GM21737 (cell line): ENCODE results near the gene FERMT3.
"Not testable (repeated sequence)": the region's sequence is repeated elsewhere in the genome, so short reads cannot be mapped to it uniquely, and the experiment has no call there.

Experiments
- ATAC-seq: cut with Tn5 transposase; IDR thresholded peaks from one replicate; pipeline ENCODE4 v1.9.1; 2021; ENCODE audit warnings: mild to moderate bottlenecking, moderate library complexity; ENCODE audit not compliant: unreplicated experiment

The FERMT3 gene

GRCh38 chr11:64233913-64234586 is 27.5 kb downstream of the FERMT3 start, which contains the start of gene VEGFB:
Gene VEGFB (plus strand): TSS chr11:64234584. CDS start chr11:64234834, 250 bp downstream.
- ATAC-seq: no peak

DNA sequence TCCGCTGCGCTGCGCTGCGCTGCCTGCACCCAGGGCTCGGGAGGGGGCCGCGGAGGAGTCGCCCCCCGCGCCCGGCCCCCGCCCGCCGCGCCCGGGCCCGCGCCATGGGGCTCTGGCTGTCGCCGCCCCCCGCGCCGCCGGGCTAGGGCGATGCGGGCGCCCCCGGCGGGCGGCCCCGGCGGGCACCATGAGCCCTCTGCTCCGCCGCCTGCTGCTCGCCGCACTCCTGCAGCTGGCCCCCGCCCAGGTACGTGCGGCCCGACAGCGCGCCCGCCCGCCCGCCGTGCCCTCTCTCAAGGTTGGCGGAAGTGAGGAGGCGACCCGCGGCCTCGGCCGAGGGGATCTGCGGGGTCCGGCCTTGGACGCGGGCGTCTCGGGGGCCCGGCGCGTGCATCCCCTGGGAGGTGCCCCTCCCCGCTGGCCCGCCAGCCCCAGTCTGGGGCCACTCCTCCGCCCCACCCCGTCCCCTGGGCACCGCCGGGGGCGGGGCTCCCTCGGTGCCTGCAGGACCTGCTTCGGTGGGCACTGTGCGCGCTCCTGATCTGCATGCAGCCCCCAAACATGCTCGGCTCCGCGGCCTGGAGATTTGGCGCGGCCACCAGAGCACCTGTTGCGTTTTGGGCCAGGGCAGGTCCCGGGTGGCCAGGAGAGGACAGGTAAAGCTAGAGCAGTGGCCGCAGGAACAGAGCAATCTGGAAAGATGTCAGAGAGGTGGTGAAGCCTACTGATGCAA is 28.3 kb downstream of the FERMT3 start:
- no peak for ATAC-seq

DNA sequence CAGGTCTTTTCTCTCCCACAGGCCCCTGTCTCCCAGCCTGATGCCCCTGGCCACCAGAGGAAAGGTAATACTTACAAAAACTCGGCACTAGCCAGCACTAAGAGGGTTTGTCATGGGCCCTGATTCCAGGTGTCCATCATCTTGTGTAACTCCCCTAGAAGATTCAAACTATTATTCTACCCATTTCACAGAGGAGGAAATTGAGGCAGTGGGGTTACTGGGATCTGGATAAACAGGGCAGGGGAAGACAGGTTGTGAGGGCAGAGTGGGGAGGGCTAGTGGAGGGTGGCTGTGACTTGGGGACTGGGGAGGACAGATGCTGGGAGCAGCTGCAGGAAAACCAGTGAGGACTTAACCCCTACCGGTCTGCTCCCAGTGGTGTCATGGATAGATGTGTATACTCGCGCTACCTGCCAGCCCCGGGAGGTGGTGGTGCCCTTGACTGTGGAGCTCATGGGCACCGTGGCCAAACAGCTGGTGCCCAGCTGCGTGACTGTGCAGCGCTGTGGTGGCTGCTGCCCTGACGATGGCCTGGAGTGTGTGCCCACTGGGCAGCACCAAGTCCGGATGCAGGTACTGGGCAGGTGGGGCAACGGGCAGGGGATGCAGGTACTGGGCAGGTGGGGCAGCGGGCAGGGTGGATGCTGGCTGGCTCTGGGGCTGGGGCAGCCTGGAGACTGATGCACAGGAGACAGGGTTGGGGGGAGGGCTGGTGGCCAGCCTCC is 29.1 kb downstream of the FERMT3 start:
- ATAC-seq: no peak

DNA sequence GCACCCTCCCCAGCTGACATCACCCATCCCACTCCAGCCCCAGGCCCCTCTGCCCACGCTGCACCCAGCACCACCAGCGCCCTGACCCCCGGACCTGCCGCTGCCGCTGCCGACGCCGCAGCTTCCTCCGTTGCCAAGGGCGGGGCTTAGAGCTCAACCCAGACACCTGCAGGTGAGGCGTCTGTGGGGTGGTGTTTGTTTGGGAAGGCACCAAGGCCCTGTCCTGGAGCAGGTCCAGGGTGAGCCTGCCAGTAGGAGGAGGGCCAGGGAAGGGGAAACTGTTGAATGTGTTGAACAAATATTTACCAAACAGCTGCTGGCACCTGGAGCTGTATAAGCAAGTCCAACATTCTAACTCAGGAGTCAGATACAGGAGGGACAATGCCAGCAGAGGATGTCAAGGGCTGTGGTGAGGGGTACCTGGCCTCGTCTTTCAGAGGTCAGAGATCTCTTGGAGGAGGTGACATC is 31.0 kb downstream of the FERMT3 start:
- no peak for ATAC-seq

DNA sequence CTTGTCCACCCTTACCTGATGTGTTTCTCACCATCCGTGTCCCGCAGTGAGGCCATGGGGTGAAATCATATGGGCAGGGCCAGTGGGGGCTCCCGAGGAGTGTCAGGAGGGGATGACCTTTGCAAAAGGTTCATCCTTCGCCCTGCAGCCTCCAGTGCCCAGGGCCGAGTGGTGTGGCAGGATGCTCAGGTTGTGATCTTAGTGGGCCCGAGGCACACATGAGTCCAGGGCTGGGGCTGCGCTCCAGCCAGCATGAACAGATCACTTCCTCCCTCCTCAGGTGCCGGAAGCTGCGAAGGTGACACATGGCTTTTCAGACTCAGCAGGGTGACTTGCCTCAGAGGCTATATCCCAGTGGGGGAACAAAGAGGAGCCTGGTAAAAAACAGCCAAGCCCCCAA is 31.6 kb downstream of the FERMT3 start:
- ATAC-seq: no peak

- ATAC-seq: no peak
Measured at GRCh38 chr11:64238999-64239398, 32.5 kb downstream of the FERMT3 start.

DNA sequence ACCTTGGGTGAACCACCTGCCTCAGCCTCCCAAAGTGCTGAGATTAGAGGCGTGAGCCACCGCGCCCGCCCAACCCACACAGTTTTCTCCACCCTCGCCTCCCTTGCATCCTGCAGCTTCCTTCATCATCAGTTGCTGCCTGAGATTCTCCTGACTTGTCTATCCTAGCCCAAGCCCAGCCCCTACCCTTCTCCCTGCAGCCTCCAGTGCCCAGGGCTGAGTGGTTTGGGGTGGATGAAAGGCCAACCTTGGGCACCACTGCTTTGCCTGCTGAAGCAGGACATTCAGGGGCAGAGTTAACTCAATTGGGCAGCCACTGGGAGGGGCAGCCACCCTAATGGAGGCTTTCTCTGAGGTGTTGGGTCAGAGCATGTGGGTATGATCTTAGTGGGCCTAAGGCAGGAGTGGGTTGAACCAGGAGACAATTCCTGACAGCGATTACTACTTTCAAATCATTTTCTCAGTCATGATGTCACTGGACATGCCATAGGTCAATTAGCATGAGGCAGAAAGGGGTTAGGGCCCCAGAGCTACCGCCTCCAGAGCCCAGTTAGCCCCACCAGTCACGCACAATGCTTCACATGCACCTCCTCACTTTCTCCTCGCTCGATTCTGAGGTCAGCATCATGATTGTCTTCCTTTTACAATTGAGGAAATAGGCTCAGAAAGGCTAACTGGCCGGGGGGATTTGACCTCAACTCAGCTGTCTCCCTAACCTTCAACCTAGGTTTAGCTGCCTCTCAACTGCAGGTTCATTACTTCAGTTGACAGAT is 33.3 kb downstream of the FERMT3 start:
- ATAC-seq: peak; percentile 14

GRCh38 chr11:64240435-64241240 is 34.1 kb downstream of the FERMT3 start, which contains the start of gene FKBP2:
Gene FKBP2 (plus strand): TSS chr11:64241095. CDS start chr11:64242388, 1,293 bp downstream.
- peak; percentile 40 for ATAC-seq

- peak; percentile 57 for ATAC-seq
Measured at GRCh38 chr11:64241241-64241490, 34.6 kb downstream of the FERMT3 start.

DNA sequence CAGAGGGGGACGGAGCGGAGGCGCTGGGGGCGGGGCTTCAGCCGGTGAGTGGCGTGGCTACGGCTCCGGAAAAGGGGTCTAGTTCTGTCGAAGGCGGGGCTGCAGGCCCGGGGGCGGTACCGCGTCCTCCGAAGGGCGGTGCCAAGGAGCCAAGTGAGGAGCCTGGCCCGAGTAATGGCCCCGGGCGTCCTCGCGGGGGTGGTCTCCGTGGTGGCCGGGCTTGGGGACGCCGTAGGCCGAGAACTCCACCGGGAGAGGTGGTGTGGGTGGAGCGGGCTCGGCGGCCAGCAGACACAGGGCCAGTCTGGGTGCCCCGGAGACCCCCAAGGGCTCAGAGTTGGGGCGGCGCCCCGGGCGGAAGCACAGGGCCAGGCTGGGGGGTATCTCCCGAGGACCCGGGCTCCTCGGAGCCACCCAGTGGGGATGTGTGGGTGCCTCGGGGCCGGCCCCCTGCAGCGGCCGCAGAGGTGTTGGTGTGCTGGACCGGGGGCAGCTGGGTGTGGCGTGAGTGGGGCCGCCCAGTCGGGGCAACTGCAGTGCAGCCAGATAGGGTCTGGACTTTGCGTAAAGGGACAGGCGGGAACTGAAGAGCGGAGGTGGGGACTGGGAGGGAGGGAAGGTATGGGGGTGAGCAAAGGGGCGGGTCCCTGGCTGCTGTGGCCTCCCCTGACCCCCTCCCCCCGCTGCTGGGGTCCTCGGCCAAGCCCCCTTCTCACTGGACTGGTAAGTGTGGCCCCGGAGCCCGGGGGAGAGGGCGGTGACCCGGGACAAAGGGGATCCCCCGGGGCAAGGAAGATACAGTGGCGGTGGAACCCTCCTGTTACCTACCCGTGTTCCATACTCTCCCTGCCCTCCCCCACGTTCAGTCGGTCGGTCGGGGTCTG is 35.2 kb downstream of the FERMT3 start:
- peak; percentile 6 for ATAC-seq

DNA sequence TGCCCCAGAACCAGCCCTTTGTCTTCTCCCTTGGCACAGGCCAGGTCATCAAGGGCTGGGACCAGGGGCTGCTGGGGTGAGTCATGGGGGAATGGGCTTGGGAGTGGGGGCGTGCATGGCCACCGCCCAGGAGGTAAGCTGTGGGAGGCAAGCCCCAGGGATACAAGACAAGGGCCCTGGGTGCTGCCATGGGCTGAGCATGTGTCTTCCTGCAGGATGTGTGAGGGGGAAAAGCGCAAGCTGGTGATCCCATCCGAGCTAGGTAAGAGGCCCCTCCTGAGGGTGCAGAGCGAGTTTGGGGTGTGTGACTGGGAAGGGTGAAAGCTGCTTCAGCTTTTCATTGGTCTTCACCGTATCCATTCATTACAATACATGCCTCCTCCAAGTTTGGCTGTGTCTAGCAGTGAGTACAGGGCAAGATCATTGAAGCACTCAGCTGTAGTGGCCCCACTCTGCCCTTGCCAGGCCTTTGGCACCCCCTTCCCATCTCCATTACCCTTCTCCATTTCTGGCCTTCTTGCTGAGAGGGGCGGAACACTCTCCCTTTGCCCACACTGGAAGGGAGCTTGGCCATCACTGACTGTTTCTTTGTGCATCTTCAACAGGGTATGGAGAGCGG is 36.8 kb downstream of the FERMT3 start:
- no peak for ATAC-seq

GRCh38 chr11:64244107-64244506 is 37.6 kb downstream of the FERMT3 start:
- ATAC-seq: no peak

GRCh38 chr11:64244966-64245365 is 38.4 kb downstream of the FERMT3 start:
- ATAC-seq: no peak

GRCh38 chr11:64245401-64245796 is 38.9 kb downstream of the FERMT3 start:
- ATAC-seq: no peak

DNA sequence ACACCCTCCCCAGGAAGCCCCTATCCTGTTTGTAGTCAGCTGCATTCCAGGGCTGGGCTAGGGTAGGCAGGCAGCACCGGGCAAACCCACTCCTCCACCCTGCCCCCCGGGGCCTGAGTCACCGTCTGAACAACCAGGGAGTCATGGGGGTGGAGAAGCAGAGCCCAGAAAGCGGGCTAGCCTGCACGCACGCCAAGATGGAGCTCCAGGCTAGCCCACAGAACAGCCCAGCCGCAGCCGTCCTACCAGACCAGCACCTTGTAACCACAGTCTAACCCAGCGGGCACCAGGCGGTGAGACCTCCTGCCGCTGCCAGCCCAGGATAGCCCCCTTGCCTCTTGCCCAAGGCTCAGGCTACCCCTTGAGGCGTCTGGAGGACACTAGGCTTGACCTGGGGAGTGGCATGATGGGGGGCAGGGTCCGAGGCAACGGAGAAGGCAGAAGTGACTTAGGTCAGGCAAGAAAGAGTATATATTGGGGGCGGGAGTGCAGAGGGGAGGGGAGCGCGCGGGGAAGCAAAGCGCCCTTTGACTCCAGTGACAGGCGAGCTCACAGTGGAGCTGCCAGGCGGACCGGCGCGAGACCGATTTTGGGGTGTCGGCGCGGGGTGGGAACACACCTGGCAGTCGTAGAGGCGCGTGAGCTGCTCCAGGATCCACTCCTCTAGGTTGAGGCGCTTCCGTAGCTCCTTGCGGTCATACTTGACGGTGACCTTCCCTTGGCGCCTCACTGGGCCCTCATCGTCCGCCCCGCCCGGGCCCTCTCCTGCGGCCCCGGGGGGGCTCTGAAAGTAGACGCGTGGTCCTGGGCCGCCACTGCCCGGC is 39.5 kb downstream of the FERMT3 start:
- ATAC-seq: no peak

GRCh38 chr11:64246621-64246870 is 40.0 kb downstream of the FERMT3 start:
- not testable (repeated sequence) for ATAC-seq

DNA sequence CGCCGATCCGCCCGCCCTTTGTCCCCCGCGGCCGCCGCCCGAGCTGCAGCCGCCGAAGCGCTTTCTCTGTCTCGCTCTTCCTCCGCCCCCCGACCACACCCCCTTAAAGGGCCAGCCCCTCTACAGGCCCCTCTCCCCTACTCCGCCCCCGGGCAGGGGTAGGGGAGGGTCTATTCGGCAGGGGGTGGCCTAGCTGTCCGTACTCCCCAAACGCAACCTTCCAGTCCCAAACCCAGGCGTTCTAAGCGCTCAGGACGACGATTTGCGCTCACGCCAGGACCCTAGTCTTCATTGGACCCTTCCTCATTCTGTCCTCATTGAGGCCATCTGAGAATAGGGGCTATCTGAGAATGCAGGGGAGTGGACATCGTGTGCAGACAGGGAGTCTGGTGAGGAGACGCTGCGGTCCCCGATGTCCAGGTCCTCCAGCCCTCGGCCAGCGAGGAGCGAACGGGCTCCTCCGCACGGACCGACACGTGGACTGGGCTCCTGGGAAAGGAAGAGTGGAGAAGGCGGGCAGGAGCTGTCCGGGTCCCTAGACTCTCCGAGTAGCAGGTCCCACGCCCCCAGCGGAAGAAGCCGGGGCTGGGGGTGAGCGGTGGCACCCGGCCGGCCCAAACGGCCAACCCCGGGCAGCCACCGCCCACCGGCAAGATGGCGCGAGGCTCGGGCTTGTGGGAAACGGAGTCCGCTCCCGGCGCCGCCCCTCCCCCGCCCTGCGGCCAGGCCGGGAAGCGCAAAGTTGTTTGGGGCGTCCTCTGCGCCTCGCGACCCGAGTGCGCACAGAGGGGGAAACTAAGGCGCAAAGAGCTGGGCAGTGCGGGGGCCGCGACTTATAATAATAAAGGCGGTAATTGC is 40.6 kb downstream of the FERMT3 start, which contains the start of gene PPP1R14B:
Gene PPP1R14B (minus strand): TSS at position 73 of the 858 bp plus-strand sequence. CDS start 270 bp downstream, outside the sequence.
- ATAC-seq: no peak
